GM18909 (cell line): ENCODE data around the gene CDC42EP2.
A peak's percentile ranks its signal among the peaks of the same experiment; 100 is the strongest.

ENCODE experiments used
- ATAC-seq: cut with Tn5 transposase; IDR thresholded peaks from one replicate; pipeline ENCODE4 v1.9.1; 2021; ENCODE audit warnings: mild to moderate bottlenecking; ENCODE audit not compliant: unreplicated experiment, poor library complexity

Gene CDC42EP2

GRCh38 chr11:65355013-65355775 is 40.5 kb downstream of the CDC42EP2 start:
- ATAC-seq, result peak; percentile 40

- no peak for ATAC-seq
Observed at GRCh38 chr11:65355776-65356393, 41.2 kb downstream of the CDC42EP2 start.

- no peak for ATAC-seq
Observed at GRCh38 chr11:65356394-65356972, 41.8 kb downstream of the CDC42EP2 start.

- no peak for ATAC-seq
Observed at GRCh38 chr11:65357856-65358356, 43.2 kb downstream of the CDC42EP2 start.

- no peak for ATAC-seq
Observed at GRCh38 chr11:65362320-65362931, 47.8 kb downstream of the CDC42EP2 start.

GRCh38 chr11:65362966-65363365 is 48.3 kb downstream of the CDC42EP2 start:
- ATAC-seq, result no peak

GRCh38 chr11:65363770-65364169 is 49.1 kb downstream of the CDC42EP2 start:
- no peak for ATAC-seq

DNA sequence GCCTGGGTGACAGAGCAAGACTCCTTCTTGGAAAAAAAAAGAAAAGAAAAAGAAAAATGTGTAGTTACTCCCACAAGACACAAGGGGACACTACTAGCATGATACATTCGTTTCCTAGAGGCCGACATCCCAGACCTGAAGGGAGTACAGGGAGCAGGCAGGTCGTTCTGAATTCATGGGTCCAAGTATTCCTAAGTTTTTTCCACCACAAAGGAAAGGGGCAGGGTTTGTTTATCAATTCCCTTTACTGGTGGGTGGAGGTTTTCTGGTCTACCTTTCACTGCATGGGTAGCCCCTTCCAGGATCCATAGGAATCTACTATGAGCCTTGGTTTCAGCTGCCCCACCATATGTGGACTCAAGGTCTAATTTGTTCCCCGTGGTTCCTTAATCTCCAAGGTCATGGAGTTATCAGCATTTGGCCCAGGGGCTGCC is 51.7 kb downstream of the CDC42EP2 start:
- ATAC-seq, result no peak

DNA sequence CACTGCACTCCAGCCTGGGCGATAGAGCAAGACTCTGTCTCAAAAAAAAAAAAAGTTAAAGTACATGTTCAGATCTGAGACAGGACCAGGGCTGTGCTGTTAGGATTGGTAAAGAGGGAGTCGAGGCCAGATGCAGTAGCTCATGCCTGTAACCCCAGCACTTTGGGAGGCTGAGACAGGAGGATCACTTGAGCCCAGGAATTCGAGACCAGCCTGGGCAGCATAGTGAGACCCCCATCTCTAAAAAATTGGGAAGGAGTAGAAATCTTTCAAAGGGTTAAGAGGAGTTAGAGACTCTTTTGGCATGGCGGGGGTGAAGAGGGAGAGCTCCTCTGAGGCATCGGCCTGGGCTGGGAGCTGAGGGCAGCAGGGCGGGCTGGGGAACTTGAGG is 56.0 kb downstream of the CDC42EP2 start:
- ATAC-seq, result no peak
